8988T (cell line): ENCODE measurements around the gene TNFRSF4.

ENCODE experiments used
- DNase-seq: peaks from one replicate; pipeline ENCODE4 v3.0.0; 2011

Gene TNFRSF4

DNA sequence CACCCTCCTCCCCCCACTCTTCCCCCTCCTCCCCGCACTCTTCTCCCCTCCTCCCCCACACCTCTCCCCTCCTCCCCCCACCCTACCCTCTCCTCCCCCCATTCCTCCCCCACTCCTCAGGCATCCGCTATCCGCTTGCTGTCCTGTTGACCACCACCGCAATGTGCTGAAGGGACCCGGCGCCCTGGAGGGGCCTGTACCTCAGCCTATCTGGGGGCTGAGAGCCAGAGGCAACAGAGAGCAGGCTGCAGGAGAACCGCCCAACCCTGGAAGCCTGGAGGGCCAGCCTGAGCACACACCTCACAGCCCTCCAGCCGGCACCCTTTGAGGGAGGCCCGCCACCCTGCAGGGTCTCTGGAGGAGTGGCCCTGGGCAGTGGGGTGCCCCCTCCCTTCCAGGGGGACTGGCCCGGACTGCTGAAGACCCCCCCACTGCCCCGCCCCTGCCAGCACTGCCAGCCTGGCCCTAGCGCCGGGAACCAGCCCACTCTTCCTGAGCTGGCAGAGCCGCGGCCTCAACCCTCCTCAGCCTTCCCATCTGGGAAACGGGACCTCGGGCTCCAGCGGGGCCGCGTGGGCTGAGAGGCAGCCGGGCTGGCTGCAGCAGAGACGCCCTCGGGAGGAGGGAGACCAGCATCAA is 31.3 kb upstream of the TNFRSF4 start:
- DNase-seq: no peak

GRCh38 chr1:1244192-1244811 is 30.3 kb upstream of the TNFRSF4 start:
- no peak for DNase-seq

- DNase-seq: no peak
These were observed 29.8 kb upstream of the TNFRSF4 start for GRCh38 chr1:1243807-1244191.

GRCh38 chr1:1243266-1243660 is 29.3 kb upstream of the TNFRSF4 start:
- DNase-seq: no peak

DNA sequence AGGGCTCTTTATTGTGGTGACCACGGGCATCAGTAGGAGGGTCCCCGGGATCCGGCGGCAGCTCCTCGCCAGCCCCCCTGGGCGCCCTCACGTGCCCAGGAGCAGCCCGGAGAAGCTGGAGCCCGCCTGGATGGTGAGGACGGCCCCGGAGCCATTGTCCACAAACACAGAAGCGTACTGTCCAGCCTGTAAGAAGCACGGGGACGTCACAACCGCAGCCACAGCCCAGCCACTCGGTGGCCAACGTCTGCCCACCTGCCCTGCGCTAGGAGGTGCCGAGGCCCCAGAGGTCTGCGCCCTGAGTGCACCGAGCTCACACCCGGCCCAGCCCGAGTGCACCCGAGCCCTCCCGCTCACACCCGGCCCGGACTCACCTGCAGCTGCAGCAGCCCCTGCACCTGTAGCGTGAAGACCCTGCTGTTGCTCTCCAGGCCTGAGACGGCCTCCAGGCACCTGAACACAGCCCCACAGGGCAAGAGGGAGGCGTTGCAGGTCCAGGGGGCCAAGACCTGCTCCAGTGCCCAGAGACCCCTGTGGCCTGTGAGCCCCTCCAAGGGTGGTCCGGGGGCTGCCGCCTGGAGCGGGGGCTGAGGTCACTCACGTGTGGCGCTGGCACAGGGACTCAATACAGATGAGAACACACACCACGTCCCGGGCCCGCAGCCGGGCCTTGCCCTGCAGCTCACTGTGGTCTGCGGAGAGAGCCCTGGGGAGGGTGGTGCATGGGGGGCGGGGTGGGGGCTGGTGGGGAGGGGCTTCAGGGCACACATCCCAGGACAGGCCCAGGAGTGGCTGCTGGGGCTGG is 28.7 kb upstream of the TNFRSF4 start:
- DNase-seq: no peak

- DNase-seq: no peak
These were observed 27.8 kb upstream of the TNFRSF4 start for GRCh38 chr1:1241588-1242219.

DNA sequence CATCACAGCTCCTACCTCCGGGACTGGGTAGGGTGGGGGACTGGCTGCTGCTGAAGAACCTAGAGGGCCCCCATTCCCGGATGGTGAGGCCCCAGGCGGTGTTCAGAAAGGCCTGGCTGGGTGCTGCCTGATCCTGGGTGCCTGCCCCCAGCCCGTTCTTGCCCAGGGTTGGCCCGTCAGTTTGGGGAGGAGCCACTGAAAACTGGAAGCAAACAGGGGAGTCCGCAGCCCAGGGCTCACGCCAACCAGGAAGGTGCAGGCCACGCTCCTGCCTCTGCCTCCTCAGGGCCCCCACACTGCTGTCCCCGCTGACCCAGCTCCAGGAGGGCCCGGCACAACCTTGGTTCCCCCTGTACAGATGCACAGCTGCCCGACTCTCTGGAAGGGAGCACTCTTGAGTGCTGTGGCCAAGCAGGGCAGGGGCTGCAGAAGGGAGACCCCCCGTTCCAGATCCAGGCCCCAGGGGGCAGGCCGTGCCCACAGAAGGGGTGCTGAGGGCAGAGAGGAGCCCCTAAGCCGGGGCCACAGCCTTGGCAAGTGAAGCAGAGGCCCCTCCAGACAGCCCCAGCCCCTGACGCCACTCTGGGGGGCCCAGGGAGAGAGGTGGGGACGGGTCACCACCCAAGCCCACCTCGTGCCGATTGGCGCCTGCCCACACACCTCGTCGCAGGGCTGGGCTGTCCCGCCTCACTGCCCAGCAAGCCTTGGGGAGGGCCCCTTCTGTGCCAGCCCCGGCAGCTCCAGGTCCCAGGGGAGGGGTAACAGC is 27.1 kb upstream of the TNFRSF4 start:
- no peak for DNase-seq

DNA sequence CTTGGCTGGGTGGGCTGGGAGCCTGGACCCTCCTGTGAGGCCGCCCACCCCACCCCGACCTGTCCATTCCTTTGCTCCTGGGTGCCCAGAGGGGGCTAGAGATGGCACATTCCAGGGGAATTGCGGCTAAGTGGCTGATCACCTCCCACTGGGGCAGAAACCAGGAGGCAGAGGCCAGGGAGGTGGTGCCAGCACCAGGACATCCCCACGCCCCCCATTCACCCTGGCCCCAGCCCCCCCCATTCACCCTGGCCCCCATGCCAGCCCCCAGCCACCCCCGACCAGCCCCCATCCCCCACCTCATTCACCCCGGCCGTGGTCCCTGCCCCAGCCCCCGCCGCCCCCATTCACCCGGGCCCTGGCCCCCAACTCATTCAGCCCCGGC is 26.4 kb upstream of the TNFRSF4 start:
- no peak for DNase-seq

DNA sequence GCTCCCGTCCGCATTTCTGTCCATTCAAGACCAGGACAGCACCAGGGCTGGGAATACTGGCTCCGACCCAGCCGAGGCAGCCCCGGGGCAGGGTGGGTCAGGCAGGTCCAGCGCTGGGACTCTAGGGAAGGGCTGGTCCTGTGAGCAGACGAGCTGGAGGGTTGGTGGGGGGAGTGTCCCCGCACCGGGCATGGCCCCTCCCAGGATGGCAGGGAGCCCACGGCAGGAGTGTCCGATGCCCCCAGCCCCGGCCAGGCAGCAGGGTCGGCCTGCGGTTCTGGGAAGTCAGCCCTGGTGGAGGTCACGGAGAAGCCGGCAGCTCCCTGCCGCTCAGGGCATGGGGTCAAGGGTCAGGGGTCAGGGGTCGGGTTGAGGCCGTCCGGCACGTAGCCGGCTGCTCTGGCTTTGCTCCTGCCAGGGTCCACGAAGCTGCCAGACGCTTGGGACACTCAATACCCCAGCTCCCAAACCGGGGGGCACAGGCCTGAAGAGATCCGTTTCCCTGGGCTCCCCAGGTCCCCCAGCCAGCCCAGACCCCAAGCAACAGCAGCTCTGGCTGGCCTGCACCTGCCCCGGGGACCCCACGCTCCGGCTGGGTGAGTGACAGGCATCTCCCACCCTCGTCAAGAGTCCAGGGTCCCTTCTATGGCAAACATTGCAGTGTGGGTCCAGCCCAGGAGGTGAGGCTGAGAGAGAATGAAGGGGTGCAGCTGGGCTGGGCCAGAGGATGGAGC is 25.8 kb upstream of the TNFRSF4 start:
- no peak for DNase-seq

DNA sequence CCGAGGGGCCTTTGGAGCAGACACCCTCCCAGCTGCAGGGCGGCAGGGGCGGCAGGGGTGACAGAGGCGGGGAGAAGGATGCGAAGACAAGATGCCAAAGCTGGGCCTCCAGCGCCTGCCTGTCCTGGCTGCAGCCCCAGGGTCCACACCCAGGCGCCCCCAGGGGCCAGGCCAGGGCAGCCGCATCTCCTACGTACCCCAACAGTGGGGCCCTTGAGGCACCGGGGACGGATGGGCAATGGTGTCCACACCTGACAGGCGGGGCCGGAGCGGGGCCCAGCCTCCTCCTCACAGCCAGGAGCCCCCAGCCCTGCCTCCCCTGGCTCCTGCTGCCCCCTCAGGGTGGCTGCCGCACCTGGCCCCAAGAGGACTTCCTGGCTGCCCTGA is 25.3 kb upstream of the TNFRSF4 start:
- no peak for DNase-seq

GRCh38 chr1:1238702-1239178 is 24.8 kb upstream of the TNFRSF4 start:
- DNase-seq: no peak

DNA sequence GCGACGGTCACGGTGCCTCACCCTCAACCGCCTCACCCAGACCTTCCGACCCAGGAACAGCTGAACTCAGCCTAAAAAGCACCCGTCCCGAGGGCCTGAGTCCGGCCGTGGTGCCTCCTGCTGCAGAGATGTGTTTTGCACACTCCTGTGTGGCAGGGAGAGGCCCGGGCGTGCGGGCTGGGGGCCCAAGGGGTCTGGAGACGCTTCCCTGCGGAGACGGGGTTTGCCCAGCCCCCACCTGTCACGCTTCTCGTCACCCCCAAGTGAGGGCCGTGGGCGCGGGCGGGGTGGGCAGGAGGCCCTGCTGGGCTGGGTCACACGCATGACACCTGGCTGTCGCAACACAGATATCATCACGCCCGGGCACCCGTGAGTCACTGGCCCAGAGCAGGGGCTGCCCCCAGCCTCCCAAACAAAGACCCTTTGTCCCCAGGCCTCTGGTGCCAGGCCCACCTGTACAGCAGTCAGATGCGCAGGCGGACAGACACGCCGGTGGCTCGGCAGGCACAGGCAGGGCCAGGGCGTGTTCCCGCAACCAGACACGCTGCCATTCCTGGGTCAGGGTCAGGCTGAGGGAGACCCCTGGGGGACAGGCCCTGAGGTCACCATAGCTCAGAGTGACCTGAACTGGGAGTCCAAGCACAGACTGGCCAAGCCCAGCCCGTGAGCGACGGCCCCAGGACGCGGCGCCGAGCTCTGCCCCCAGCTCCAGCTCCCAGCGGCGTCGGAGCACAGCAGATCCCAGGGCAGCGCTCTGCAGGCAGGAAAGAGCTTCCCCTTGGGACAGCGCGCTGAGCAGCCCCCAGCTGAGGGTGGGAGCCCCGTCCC is 24.1 kb upstream of the TNFRSF4 start:
- DNase-seq: no peak

- no peak for DNase-seq
These were observed 23.3 kb upstream of the TNFRSF4 start for GRCh38 chr1:1236945-1237873.

DNA sequence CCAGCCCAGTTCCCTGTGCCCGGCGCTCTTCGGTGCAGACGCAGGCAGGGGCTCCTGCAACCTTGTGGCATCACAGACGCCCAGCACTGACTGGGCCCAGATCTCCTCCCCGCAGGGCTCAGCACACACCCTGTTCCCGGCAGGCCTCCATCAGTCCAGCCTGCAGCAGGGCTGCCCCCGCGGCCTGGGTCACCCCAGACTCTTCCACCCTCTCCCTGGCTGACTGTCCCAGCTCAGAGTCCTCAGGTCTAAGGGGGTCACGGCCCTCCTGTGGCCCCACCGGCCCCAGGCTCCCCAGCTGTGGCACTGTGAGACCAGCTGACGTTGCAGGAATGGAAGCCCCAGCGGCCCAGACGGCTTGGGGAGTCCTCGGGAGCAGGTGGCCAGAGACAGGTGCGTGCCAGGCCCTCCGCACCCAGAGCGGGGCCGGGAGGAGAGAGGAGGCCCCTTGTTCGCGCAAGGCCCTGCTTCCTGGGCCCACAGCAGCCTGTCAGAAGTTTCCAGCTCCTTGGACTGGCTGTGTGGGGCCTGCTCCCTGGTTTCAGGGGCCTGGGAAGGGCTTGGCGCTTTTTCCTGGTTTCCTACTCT is 22.3 kb upstream of the TNFRSF4 start:
- no peak for DNase-seq

DNA sequence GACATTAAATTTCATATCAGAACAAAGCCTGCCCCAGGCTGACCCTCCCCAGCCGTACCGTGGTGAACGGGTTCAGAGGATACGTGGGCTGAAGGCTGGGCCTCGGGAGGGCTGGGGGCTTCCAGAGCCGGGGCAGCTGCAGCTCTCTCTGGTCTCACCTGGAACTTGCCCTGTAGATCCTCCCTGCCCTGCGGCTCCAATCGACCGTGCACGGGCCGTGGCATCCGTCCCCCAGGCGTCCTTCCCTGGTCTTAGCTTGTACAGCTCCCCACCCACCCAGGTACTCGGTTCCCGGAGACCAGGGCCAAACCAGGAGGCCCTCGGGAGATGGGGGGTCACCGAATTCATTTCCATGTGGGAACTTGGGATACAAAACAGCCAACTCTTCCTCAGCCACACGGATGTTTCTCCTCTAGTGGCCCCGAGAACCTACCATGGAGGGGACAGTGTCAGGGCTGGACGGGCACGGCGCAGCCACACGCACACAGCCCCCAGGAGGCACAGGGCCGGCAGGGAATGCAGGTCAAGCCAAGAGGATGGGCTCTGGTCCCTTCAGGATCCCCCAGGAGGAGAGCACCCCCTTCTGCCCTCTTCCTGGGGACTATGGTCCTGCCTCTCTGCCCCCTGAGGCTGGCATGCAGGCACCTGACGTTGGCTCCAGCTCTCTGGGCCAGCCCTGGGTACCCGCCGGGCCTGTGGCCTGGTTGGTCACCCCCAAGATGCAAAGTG is 21.2 kb upstream of the TNFRSF4 start:
- no peak for DNase-seq

GRCh38 chr1:1234180-1234808 is 20.3 kb upstream of the TNFRSF4 start:
- no peak for DNase-seq

DNA sequence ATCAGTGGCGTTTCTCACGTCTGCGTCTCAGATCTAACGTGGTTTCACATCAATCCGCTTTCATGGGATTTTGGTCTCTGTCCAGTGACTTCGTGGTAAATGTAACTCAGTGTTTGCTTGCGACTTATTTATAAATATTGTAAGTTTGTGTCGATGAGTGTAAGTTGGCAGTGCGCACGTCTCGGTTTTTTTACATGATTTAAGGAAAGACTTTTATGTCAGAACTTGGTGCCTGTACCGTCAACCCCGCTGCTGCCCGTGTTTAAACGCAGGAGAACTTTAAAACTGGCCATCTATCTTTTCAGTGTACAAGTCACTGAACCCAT is 19.6 kb upstream of the TNFRSF4 start:
- DNase-seq: no peak

DNA sequence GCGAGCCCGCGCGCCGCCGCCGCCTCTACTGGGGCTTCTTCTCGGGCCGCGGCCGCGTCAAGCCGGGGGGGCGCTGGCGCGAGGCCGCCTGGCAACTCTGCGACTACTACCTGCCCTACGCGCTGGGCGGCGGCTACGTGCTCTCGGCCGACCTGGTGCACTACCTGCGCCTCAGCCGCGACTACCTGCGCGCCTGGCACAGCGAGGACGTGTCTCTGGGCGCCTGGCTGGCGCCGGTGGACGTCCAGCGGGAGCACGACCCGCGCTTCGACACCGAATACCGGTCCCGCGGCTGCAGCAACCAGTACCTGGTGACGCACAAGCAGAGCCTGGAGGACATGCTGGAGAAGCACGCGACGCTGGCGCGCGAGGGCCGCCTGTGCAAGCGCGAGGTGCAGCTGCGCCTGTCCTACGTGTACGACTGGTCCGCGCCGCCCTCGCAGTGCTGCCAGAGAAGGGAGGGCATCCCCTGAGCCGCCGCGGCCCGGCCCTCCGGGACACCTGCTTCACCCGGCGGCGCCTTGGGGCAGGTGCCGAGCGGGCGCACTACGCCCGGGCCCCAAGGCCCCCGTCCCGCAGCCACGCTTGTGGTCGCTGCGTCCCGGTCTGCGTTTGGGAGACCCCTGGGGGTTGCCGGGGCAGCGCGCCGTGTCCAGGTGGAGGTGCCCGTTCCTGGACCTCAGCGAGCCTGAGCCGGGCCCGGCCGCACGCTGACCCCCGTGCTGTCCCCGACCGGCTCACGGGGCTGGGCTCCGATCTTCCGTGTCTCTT is 19.0 kb upstream of the TNFRSF4 start:
- no peak for DNase-seq
